Stimulated activated CD8-positive, alpha-beta memory T cell treated with anti-CD3 and anti-CD28 coated beads, Interleukin-7, amount 100 ng/mL, for 1 hour (primary cell): ENCODE measurements around the gene GRIA4.
"Not testable (repeated sequence)": the region's sequence is repeated elsewhere in the genome, so short reads cannot be mapped to it uniquely, and the experiment has no call there.

ENCODE experiments used
- DNase-seq, 2 donors: peaks; one replicate each; pipeline ENCODE4 v3.0.0-alpha.2; 2020; ENCODE audit warnings: low read depth in 2 of 2

The GRIA4 gene

GRCh38 chr11:105719073-105719822 lies 109.4 kb downstream of the GRIA4 start:
- no peak for DNase-seq

DNA sequence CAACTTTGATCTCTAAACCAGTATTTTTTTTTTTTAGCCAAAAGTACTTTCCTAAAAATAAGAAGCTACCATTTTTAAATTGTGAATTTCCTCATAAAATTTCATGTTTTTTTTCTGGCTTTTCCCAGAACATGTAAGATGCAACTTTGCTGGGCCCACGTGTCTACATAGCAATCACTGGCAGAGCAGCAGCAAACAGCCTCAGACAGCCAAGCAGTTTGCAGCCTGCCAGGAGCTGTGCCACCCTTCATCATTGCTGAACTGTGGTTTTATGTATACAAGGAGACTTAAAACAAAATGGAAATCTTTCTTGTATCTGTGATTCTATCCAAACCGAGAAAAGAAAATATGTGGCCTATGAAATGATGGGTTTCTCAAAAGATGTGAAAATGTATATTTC lies 110.2 kb downstream of the GRIA4 start:
- no peak for DNase-seq

- DNase-seq: no peak
Measured at GRCh38 chr11:105723269-105723668, 113.4 kb downstream of the GRIA4 start.

DNA sequence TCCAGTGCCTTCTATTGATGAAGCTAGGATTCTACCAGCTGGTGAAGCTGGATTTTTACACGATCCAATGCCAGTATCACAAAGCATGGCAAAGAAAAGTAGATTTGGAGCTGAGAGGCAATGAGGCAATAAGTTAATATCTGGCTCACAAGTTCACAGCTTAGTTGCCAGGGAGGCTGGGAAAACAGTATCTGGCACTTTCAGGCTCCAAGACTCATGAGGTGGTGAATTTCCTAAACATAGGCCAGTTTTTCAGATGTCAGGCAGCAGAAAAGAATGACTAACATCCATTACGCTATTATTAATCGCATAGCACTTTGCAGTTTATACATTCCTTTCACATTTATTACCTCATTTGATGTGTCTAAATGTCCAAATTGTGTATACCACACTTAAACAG lies 122.7 kb downstream of the GRIA4 start:
- no peak for DNase-seq

DNA sequence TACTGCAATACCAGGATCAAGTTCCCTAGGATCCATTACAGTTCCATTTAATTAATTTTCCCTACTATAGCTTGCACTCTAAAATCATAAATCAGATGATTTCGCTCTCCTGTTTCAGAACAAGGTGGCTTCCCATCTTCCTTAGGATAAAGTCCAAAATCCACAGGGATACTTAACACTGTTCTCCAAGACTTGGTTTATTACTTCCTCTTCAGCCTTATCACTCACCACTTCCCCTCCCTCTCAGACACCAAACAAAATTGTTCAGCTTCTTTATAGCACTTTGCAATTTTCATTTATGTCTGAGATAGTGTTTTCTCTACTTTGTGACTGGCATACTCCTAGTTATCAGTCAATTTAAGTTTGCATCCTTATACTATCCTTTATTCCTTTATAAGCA lies 124.6 kb downstream of the GRIA4 start:
- no peak for DNase-seq

GRCh38 chr11:105738251-105738650 lies 128.4 kb downstream of the GRIA4 start:
- no peak for DNase-seq

GRCh38 chr11:105738986-105739795 lies 129.3 kb downstream of the GRIA4 start:
- no peak for DNase-seq

GRCh38 chr11:105740164-105740903 lies 130.5 kb downstream of the GRIA4 start:
- no peak for DNase-seq

DNA sequence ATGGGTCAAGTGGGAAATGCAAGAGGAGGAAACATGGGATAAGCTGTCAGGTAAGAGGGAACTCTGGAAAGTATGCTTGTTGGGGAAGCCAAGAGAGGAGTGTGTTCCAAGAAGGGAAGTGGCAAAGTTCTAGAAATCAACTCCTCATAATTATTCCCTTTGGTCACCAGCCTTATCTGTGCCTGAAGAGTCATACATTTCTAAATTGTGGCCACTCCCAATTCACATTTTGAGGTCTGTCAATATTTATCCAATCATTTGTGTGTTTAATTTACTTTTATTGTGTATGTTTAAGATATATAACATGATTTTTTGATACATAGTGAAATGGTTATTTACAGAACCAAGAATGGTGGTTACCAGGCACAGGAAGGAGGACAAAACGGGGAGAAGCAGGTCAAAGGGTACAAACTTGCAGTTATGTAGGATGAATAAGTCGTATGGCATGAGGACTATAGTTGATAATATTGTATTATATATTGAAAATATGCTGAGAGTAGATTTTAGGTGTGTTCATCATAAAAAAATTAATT lies 131.7 kb downstream of the GRIA4 start:
- no peak for DNase-seq

GRCh38 chr11:105754260-105754659 lies 144.4 kb downstream of the GRIA4 start:
- DNase-seq: no peak

DNA sequence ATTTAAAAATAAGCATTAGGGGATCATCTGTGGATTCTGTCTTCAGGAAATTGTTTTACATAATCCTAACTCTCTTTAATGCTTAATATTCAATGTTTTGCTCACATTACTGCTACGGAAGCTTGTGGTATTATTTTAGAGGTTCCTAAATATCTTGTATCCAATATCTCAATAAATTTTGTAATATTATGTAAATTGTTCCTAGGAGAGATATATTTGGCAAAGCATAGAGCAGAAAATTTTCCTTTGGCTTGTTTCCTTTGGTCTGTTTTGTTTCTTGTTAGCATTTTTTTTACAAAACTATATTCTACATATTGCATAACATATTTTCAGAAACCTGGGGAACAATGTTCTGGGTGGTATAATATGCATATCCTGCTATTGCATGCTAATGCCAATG lies 144.8 kb downstream of the GRIA4 start:
- DNase-seq: no peak

- no peak for DNase-seq
Measured at GRCh38 chr11:105757107-105757506, 147.2 kb downstream of the GRIA4 start.

DNA sequence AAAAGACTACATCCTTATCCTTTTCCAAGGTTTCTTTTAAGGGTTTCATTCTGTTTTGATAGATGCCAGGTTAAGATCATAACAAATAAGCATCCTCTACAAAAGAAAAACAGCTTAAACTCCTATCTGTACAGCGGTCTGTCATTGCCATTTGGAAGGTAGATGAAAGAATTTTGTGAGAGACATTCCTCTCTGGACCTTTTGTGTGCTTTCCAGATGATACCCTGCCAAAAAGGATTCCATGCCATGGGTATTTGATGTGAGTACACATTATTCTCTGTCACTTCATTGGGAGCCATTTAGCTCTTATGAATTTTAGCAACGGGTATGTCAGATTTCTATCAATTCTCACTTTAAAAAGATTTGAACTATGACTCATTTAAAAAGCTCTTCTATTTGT lies 153.7 kb downstream of the GRIA4 start:
- no peak for DNase-seq

DNA sequence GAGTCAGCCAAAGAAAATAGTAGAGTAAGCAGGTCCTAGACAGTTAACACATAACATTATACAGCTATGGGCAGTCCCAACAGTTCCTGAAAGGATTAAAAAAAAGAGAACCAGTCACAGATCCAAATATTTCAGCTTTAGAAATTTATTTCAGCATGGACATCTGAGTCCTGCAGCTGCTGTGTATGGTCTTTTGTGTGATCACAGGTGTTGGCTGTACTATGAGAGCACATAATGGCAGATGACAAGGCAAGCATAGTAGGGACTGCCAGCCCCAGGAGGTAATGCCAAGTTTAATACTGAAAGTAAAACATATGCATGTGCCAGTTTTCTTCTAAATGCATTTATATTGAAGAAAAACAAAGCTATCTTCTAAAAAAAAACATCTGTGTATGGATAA lies 158.1 kb downstream of the GRIA4 start:
- no peak for DNase-seq

GRCh38 chr11:105769627-105770026 lies 159.8 kb downstream of the GRIA4 start:
- no peak for DNase-seq

DNA sequence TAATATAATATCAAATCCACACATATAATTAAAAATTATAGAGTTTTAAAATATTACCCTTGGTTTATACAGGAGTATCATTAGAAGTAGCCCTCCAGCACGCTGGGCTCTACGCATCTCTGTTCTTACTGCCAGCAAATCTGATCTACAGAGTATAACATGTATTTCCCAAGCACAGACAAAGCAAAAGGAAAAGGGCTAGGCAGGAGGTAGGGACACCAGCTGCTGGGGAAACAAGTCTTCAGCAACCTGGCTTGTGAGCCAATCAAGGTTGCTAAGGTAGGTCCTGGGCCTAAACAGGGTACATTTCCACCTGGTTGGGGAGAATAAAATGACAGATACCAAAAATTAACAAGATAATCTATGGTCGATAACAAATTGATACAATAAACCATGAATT lies 163.6 kb downstream of the GRIA4 start:
- not testable (repeated sequence) for DNase-seq

DNA sequence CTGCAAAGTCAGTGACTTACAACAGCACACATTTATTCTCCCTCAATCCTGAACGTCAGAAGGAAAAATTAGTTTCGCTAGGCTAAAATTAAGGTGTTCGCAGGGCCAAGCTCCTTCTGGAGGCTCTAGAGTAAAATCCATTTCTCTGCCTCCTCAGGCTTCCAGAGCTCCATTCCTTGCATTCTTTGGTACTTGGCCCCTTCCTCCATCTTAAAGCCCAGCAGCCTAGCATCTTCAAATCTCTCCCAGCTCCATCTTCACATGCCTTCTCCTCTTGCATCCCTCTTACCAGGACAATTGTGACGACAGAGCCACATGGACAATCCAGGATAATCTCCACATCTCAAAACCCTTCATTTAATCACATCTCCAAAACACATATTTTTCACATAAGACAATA lies 165.0 kb downstream of the GRIA4 start:
- no peak for DNase-seq

DNA sequence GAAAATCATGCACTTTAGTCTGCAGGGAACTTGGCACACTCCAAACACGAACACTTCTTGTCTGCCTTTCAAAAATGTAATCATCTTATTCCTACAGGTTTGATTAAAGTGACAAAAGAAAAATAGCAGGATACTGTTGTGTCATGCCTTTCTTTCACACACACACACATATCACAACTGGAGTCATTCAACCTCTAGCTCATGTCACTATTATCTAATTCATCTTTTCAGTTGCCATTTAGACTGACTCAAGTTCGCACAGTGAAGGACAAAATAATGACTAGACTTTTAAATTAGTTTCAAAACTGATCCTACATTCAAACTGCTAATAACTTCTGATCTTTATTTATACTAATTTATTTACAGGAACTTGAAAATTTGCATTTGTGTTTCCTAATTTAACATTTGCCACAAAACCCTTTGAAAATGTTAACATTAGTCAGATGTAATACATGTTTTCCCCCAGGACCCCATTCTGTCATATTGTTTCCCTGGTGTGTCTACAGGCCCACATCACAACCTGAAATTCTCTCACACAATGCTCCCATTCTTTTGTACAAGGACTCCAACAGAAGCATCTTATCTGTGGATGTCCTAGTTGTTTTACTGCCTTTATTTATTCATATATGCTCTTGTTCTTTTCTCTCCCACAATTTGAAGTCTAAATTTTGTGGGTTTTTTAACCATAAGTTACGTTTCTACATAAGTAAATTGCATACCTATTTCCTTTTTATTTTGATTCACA lies 171.1 kb downstream of the GRIA4 start:
- DNase-seq: no peak

- no peak for DNase-seq
Measured at GRCh38 chr11:105781807-105782206, 171.9 kb downstream of the GRIA4 start.

DNA sequence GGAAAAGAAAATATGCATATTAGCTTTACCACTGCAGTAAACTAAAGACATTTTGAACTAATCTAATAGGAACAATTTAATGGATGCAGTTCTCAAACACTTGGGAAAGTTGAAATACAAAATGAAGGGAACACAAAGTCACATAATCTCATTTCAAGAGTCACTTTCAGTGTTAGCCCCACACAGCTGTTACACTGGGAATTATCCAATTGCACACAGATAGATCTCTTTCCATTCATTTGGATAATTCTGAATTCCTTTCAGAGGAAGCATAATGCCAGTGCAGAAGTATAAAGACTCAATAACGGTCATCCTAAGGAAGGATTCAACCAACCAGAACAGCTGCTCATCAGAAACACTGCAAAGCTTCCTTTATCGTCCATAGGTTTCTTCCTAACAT lies 173.3 kb downstream of the GRIA4 start:
- DNase-seq: no peak

GRCh38 chr11:105785850-105786249 lies 176.0 kb downstream of the GRIA4 start:
- DNase-seq: not testable (repeated sequence)

DNA sequence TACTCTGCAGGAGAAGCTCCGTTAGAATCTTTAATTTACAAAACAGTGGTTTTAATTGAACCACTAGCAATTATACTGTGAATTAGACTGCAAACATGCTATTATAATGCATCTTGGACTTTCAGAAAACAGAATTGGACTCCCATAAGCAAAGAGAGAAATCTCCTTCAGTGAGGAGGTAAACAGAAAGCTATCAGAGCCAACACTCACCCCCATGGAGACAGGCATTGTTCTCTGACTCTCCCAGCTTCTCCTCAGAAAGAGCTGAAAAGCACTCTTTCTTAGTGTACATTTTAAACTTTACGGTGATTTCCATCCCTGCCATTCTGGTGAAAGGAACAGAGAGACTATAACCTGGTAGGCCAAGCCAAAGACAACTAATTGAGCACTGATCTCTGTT lies 176.9 kb downstream of the GRIA4 start:
- no peak for DNase-seq
